ENCODE measurements around the gene MVB12B.
"Not testable (repeated sequence)": the region's sequence is repeated elsewhere in the genome, so short reads cannot be mapped to it uniquely, and the experiment has no call there.

Gene MVB12B

GRCh38 chr9:126555421-126555820 lies 228.8 kb downstream of the MVB12B start:
- DNase-seq, result not testable (repeated sequence)
